K562 (cell line): ENCODE results near the gene SERHL2. TPM values are rescaled to one million over a fixed set of nuclear protein-coding genes. Genes with fewer than 3 reads are reported as not detected.

Source experiments
- ATAC-seq: fragments of 200-7000 bp; cut with Tn5 transposase; 3 replicates; pipeline ENCODE4 v1.9.1; 2020; ENCODE audit warnings: moderate library complexity
- BruUV-seq: library from RNA; stranded (reverse); fragments of 400-500 nt; replicated peaks from 2 replicates; lab custom pipeline; 2021; lab: Mats Ljungman, UMichigan
- CTCF ChIA-PET: fragments of 300-600 bp; formaldehyde crosslinking; extraction: SDS; loops from one replicate; lab custom pipeline; 2021; ENCODE audit warnings: low intra/inter-chr PET ratio; lab: Yijun Ruan, JAX
- POLR2A ChIA-PET: fragments of 300-600, 350-650 bp; sonication (Branson Sonifier 250); formaldehyde crosslinking; extraction: SDS; loops from one replicate; lab custom pipeline; 2021; ENCODE audit warnings: antibody characterized with exemption, inconsistent platforms; lab: Yijun Ruan, JAX
- DNase-seq, 4 experiments: peaks; one replicate each; pipeline versions ENCODE4 v3.0.0 to v3.0.0-alpha.2; 2011 to 2018; ENCODE audit warnings: low spot score in 3 of 4, mixed read lengths in 3 of 4; ENCODE audit errors: extremely low read depth in 1 of 4
- FAIRE-seq: peaks from 2 replicates; lab custom pipeline; 2011; peaks lifted over from hg19 to GRCh38; lab: Jason Lieb, UNC
- H2AFZ ChIP-seq: 2 replicates; pipeline ENCODE4 v1.6.0; 2011; ENCODE audit warnings: low read depth, low read length, control low read depth, inconsistent platforms
- H3K27ac ChIP-seq: fragments of 200-600 bp; 3 replicates; pipeline ENCODE4 v1.8.0; 2011; ENCODE audit warnings: low read depth, mild to moderate bottlenecking, control low read depth, inconsistent platforms, low read length, moderate library complexity, mixed read lengths; ENCODE audit errors: extremely low read depth
- H3K27me3 ChIP-seq, 2 experiments: fragments of 300-600 bp in 1 of 2; 2 replicates in 1 of 2; 3 replicates in 1 of 2; pipeline versions ENCODE4 v1.6.0 to v1.8.0; 2011; ENCODE audit warnings: inconsistent platforms in 2 of 2, low read length in 2 of 2, mild to moderate bottlenecking in 1 of 2, mixed read lengths in 1 of 2, moderate library complexity in 1 of 2; ENCODE audit not compliant: control insufficient read depth in 2 of 2, insufficient read depth in 2 of 2
- H3K36me3 ChIP-seq: fragments of 300-600 bp; 3 replicates; pipeline ENCODE4 v1.8.0; 2011; ENCODE audit warnings: mild to moderate bottlenecking, low read length, inconsistent platforms; ENCODE audit not compliant: control insufficient read depth, insufficient read depth
- H3K4me1 ChIP-seq, 2 experiments: fragments of 200-600 bp in 1 of 2; replicated peaks in 1 of 2; 2 replicates in 1 of 2; 3 replicates in 1 of 2; pipeline versions ENCODE4 v1.5.1 to v1.8.0; 2011; ENCODE audit warnings: inconsistent platforms in 2 of 2, low read length in 2 of 2, mild to moderate bottlenecking in 1 of 2, mixed read lengths in 1 of 2, moderate library complexity in 1 of 2; ENCODE audit not compliant: control insufficient read depth in 2 of 2, insufficient read depth in 2 of 2
- H3K4me2 ChIP-seq: 2 replicates; pipeline ENCODE4 v1.6.1; 2011; ENCODE audit warnings: low read length, control low read depth, inconsistent platforms, mixed read lengths; ENCODE audit not compliant: insufficient read depth
- H3K4me3 ChIP-seq: fragments of 200-600 bp; sonication (generic), shearing (Covaris generic); 2 replicates; pipeline ENCODE4 v1.5.1; 2016; ENCODE audit warnings: control low read depth, inconsistent platforms
- H3K79me2 ChIP-seq: fragments of 200-600 bp; 3 replicates; pipeline ENCODE4 v1.8.0; 2011; ENCODE audit warnings: low read length, inconsistent platforms; ENCODE audit not compliant: control insufficient read depth, insufficient read depth
- H3K9ac ChIP-seq, 2 experiments: 2 replicates each; pipeline versions ENCODE4 v1.6.0 to v1.6.1; 2011; ENCODE audit warnings: low read depth in 2 of 2, low read length in 2 of 2, control low read depth in 1 of 2, inconsistent platforms in 1 of 2, mild to moderate bottlenecking in 1 of 2, mixed read lengths in 1 of 2; ENCODE audit not compliant: insufficient read depth in 1 of 2
- H3K9me1 ChIP-seq: one replicate; pipeline ENCODE4 v1.6.0; 2011; ENCODE audit warnings: inconsistent platforms, mild to moderate bottlenecking, low read length, moderate library complexity; ENCODE audit not compliant: control insufficient read depth, insufficient read depth
- H3K9me3 ChIP-seq: replicated peaks from 2 replicates; pipeline ENCODE4 v1.5.1; 2011; ENCODE audit warnings: low read depth, low read length, inconsistent platforms; ENCODE audit not compliant: control insufficient read depth, insufficient read depth
- H4K20me1 ChIP-seq: replicated peaks from 2 replicates; pipeline ENCODE4 v1.6.1; 2011; ENCODE audit warnings: low read length, inconsistent platforms, mixed read lengths; ENCODE audit not compliant: control insufficient read depth, insufficient read depth
- MEF2D ChIP-seq: conservative IDR thresholded peaks from 2 replicates; pipeline ENCODE4 v1.6.1; 2016; ENCODE audit warnings: low read depth, missing genetic modification characterization, missing compliant biosample characterization
- NRF1 ChIP-seq, 2 experiments: fragments of 450-650 bp; IDR thresholded peaks in 1 of 2; conservative IDR thresholded peaks in 1 of 2; 2 replicates each; pipeline ENCODE4 v1.6.1; 2014; ENCODE audit warnings: mild to moderate bottlenecking in 2 of 2
- PHTF2 ChIP-seq: fragments of 250-450 bp; sonication (Bioruptor Pico); IDR thresholded peaks from 2 replicates; pipeline ENCODE4 v1.5.0; 2021; ENCODE audit warnings: mild to moderate bottlenecking
- PKNOX1 ChIP-seq: fragments of 450-650 bp; IDR thresholded peaks from 2 replicates; pipeline ENCODE4 v1.6.1; 2016
- PTRF ChIP-seq: fragments of 450-650 bp; IDR thresholded peaks from 2 replicates; pipeline ENCODE4 v1.6.1; 2016; ENCODE audit warnings: mild to moderate bottlenecking, missing genetic modification characterization, missing compliant biosample characterization
- PYGO2 ChIP-seq: fragments of 450-650 bp; IDR thresholded peaks from 2 replicates; pipeline ENCODE4 v1.6.1; 2016; ENCODE audit warnings: mild to moderate bottlenecking, missing genetic modification characterization, moderate library complexity, missing compliant biosample characterization
- RB1 ChIP-seq: fragments of 450-650 bp; IDR thresholded peaks from 2 replicates; pipeline ENCODE4 v1.6.1; 2017; ENCODE audit warnings: low read depth, mild to moderate bottlenecking
- STAG1 ChIP-seq: sonication (generic); formaldehyde crosslinking; IDR thresholded peaks from 2 replicates; pipeline ENCODE4 v1.5.0; 2020; ENCODE audit warnings: missing genetic modification reagents, borderline replicate concordance
- TCF7L2 ChIP-seq: fragments of 150-350 bp; IDR thresholded peaks from 2 replicates; pipeline ENCODE4 v1.6.1; 2016; ENCODE audit warnings: low read depth, mild to moderate bottlenecking, low read length, moderate library complexity
- ZBTB8A ChIP-seq: fragments of 450-650 bp; IDR thresholded peaks from 2 replicates; pipeline ENCODE4 v1.6.1; 2018; ENCODE audit warnings: mild to moderate bottlenecking, moderate library complexity; ENCODE audit not compliant: partially characterized antibody
- ZNF436 ChIP-seq: fragments of 250-450, 450-650 bp; sonication (Bioruptor Pico); formaldehyde crosslinking; IDR thresholded peaks from 2 replicates; pipeline ENCODE4 v1.7.0; 2020; ENCODE audit warnings: mild to moderate bottlenecking
- WGBS: fragments of 100-300 bp; shearing (Covaris generic); methylation state at CpG from one replicate; pipeline ENCODE4 v1.1.6; 2016; ENCODE audit warnings: low coverage, mixed read lengths; ENCODE audit not compliant: insufficient coverage; ENCODE audit errors: missing lambda C conversion rate; 5-methylcytosine and 5-hydroxymethylcytosine counted together
- in situ Hi-C: fragments of 300-500 bp; cut with MboI; formaldehyde crosslinking; loops from 4 replicates; pipeline ENCODE4 v1.15.0; 2018; ENCODE audit warnings: inconsistent platforms, mixed read lengths
- intact Hi-C: fragments of 100-400 bp; cut with micrococcal nuclease; formaldehyde crosslinking; loops from 2 replicates; pipeline ENCODE4 v1.14.2; 2022
- polyA plus RNA-seq, 8 experiments: library from polyadenylated mRNA; depleted of rRNA in 4 of 8; stranded (reverse) in 5 of 8; unstranded in 3 of 8; fragments of >200 nt; fragmentation: Nextera tagmentation in 2 of 8; fragmentation: Illumina TruSeq in 1 of 8; extraction: Ambion mirVana in 2 of 8; extraction: Trizol in 1 of 8; gene quantifications; 2 replicates each; pipeline versions ENCODE4 v1.2.1 to v1.2.3, GENCODE V29; 2011 to 2014; ENCODE audit warnings: inconsistent platforms in 1 of 8, missing spikeins in 1 of 8
- total RNA-seq, 7 experiments: library from RNA; depleted of rRNA in 6 of 7; stranded (reverse); fragments of >200 nt in 6 of 7; fragmentation: Illumina TruSeq in 2 of 7; extraction: Trizol in 2 of 7; gene quantifications; 2 replicates each; pipeline versions ENCODE4 v1.2.1 to v1.2.3, GENCODE V29; 2011 to 2021; ENCODE audit warnings: low replicate concordance in 1 of 7

The SERHL2 gene
- total and polyA plus RNA-seq, 9 of the 15 experiments (the other 6 are each of a cell fraction or from before 2014, with no cell fraction given), result 19.9 to 62.6 (median 25.2) TPM

- Histone ChIP-seq H3K9me1 (no peaks in the 10 kb centered on the region), H3K4me3 (no peak overlapping the region), H4K20me1 (no peaks in the 10 kb centered on the region; the same call in 1 of the 2 replicates), H3K36me3 (peaks cover 81% of the 10 kb centered on the region; the same call in 2 of the 3 replicates), H3K4me1 (no peaks in the 10 kb centered on the region), H3K27me3 (no peaks in the 10 kb centered on the region), H3K9me3 (no peaks in the 10 kb centered on the region), H3K4me2 (no peak overlapping the region), H3K9ac (no peak overlapping the region), H3K27ac (no peak overlapping the region), H2AFZ (no peak overlapping the region), H3K79me2 (no peaks in the 10 kb centered on the region; the same call in 2 of the 3 replicates)
- BruUV-seq, result no TSS peak
- intact Hi-C loops (no loop called here), in situ Hi-C loops (no loop called here)
- 83% methylated on average over 4 of the region's 5 CpGs for whole genome bisulfite sequencing
- ChIA-PET POLR2A (interaction anchor here (0.6 to 4.8 kb wide), 4 partner anchors 12 to 1292 kb away, joined by 3 to 31 read pairs (median 11); partner anchors contain the start of gene POLDIP3), CTCF (no interaction called here)
- no peak for ATAC-seq
- no peak for FAIRE-seq
- DNase-seq, result no peak
- TF ChIP-seq PYGO2 (tag) (no peak), MEF2D (tag) (no peak), PKNOX1 (no peak), TCF7L2 (no peak), ZNF436 (CRISPR knock-in tag) (no peak), PHTF2 (CRISPR knock-in tag) (no peak), NRF1 (conservative IDR thresholded peaks at IDR 0.05 in 1 of 2, IDR thresholded peaks at IDR 0.05 in 1 of 2) (no peak), RB1 (no peak), PTRF (tag) (no peak), ZBTB8A (no peak), STAG1 (CRISPR knock-in tag) (no peak)
Observed at GRCh38 chr22:42596336-42596735, 42.6 kb downstream of the SERHL2 start.
